A673 (cell line): ENCODE results near the gene TTC28. TPM values are rescaled to one million over a fixed set of nuclear protein-coding genes. Genes with fewer than 3 reads are reported as not detected.

ENCODE experiments used
- BruUV-seq: library from RNA; stranded (reverse); fragments of 400-500 nt; replicated peaks from 2 replicates; lab custom pipeline; 2021; lab: Mats Ljungman, UMichigan
- CTCF ChIA-PET: fragments of 300-600 bp; sonication (Branson Sonifier 250); formaldehyde crosslinking; loops from one replicate; lab custom pipeline; 2022; ENCODE audit warnings: antibody characterized with exemption; lab: Charles Lee
- POLR2A ChIA-PET: fragments of 300-600 bp; sonication (Branson Sonifier 250); formaldehyde crosslinking; loops from one replicate; lab custom pipeline; 2022; ENCODE audit warnings: antibody characterized with exemption; ENCODE audit not compliant: low non-redundant PET; lab: Charles Lee
- DNase-seq: peaks from one replicate; pipeline ENCODE4 v3.0.0-alpha.2; 2015; ENCODE audit warnings: low spot score
- H3K27ac ChIP-seq: fragments of 200-600 bp; sonication (generic); 2 replicates; pipeline ENCODE4 v1.5.1; 2016; ENCODE audit warnings: mixed run types, low read depth, mild to moderate bottlenecking, mixed read lengths, antibody characterized with exemption, low read length; ENCODE audit not compliant: poor library complexity, severe bottlenecking
- H3K27me3 ChIP-seq: fragments of 200-600 bp; sonication (generic); replicated peaks from 2 replicates; pipeline ENCODE4 v1.6.1; 2017; ENCODE audit warnings: mixed run types, low read depth, mild to moderate bottlenecking, mixed read lengths, antibody characterized with exemption, low read length; ENCODE audit not compliant: insufficient read depth, poor library complexity
- H3K36me3 ChIP-seq: fragments of 200-600 bp; sonication (generic); 2 replicates; pipeline ENCODE4 v1.6.1; 2016; ENCODE audit warnings: mixed run types, mild to moderate bottlenecking, mixed read lengths, antibody characterized with exemption, low read length; ENCODE audit not compliant: insufficient read depth, poor library complexity, severe bottlenecking
- H3K4me1 ChIP-seq: fragments of 200-600 bp; sonication (generic); 2 replicates; pipeline ENCODE4 v1.6.1; 2017; ENCODE audit warnings: mixed run types, mild to moderate bottlenecking, mixed read lengths, antibody characterized with exemption, low read length; ENCODE audit not compliant: insufficient read depth, poor library complexity, severe bottlenecking
- H3K4me3 ChIP-seq: fragments of 200-600 bp; sonication (generic); 2 replicates; pipeline ENCODE4 v1.5.1; 2016; ENCODE audit warnings: low read depth, mixed run types, mild to moderate bottlenecking, mixed read lengths, low read length; ENCODE audit not compliant: poor library complexity, severe bottlenecking
- H3K9me3 ChIP-seq: fragments of 200-600 bp; sonication (generic); 2 replicates; pipeline ENCODE4 v1.6.1; 2016; ENCODE audit warnings: mixed run types, low read depth, mild to moderate bottlenecking, mixed read lengths, antibody characterized with exemption, low read length; ENCODE audit not compliant: poor library complexity, severe bottlenecking
- CTCF ChIP-seq: fragments of 300-800, 200-600 bp; sonication (generic); conservative IDR thresholded peaks from 2 replicates; pipeline ENCODE4 v1.5.1; 2017; ENCODE audit warnings: low read depth, mild to moderate bottlenecking, antibody characterized with exemption, low read length, moderate library complexity, mixed read lengths
- EZH2 ChIP-seq: fragments of 200-600 bp; sonication (generic); IDR thresholded peaks from 2 replicates; pipeline ENCODE4 v1.6.1; 2017; ENCODE audit warnings: borderline replicate concordance, low read depth, mild to moderate bottlenecking, mixed read lengths, antibody characterized with exemption, low read length; ENCODE audit not compliant: poor library complexity, severe bottlenecking
- intact Hi-C: fragments of 100-400 bp; cut with micrococcal nuclease; formaldehyde crosslinking; loops from one replicate; pipeline ENCODE4 v1.10.0; 2022; ENCODE audit not compliant: unreplicated experiment
- total RNA-seq: library from RNA; stranded (reverse); gene quantifications from 2 replicates; pipeline ENCODE4 v1.2.3, GENCODE V29; 2021

TTC28 gene
- total RNA-seq, 1 experiment from 2014 or later, result 48.7 TPM

- DNase-seq, result no peak
- no peaks in the 10 kb centered on the region for H3K27me3 ChIP-seq
- peaks cover 38% of the 10 kb centered on the region for H3K4me1 ChIP-seq
- H3K27ac ChIP-seq, result no peak overlapping the region
- CTCF ChIA-PET, result no interaction called here
- POLR2A ChIA-PET, result interaction anchor here (0.7 kb wide), 1 partner anchor 18 kb away, joined by 3 read pairs; no protein-coding TSS in a partner anchor
- intact Hi-C loops, result no loop called here
- H3K4me3 ChIP-seq, result no peak overlapping the region
- H3K9me3 ChIP-seq, result no peaks in the 10 kb centered on the region
- no peaks in the 10 kb centered on the region for H3K36me3 ChIP-seq
- TF ChIP-seq EZH2 (no peak), CTCF (no peak)
- BruUV-seq, result no TSS peak
These were observed 494.5 kb downstream of the TTC28 start for GRCh38 chr22:28185130-28185529.

GRCh38 chr22:28183078-28183860 is 496.4 kb downstream of the TTC28 start:
- CTCF ChIA-PET, result no interaction called here
- Histone ChIP-seq H3K27ac (no peak overlapping the region), H3K9me3 (no peaks in the 10 kb centered on the region), H3K4me1 (peaks cover 38% of the 10 kb centered on the region), H3K36me3 (no peaks in the 10 kb centered on the region), H3K4me3 (no peak overlapping the region), H3K27me3 (no peaks in the 10 kb centered on the region)
- TF ChIP-seq CTCF (no peak), EZH2 (no peak)
- no TSS peak for BruUV-seq
- POLR2A ChIA-PET, result interaction anchor here (0.7 kb wide), 1 partner anchor 51 kb away, joined by 3 read pairs; no protein-coding TSS in a partner anchor
- peak; percentile 74 for DNase-seq
- intact Hi-C loops, result no loop called here

GRCh38 chr22:28180804-28181731 is 498.6 kb downstream of the TTC28 start:
- H3K36me3 ChIP-seq, result no peaks in the 10 kb centered on the region
- H3K4me3 ChIP-seq, result no peak overlapping the region
- no TSS peak for BruUV-seq
- no peak for TF ChIP-seq CTCF
- no peak for TF ChIP-seq EZH2
- intact Hi-C loops, result no loop called here
- CTCF ChIA-PET, result no interaction called here
- DNase-seq, result no peak
- H3K9me3 ChIP-seq, result no peaks in the 10 kb centered on the region
- H3K27ac ChIP-seq, result no peak overlapping the region
- H3K27me3 ChIP-seq, result no peaks in the 10 kb centered on the region
- POLR2A ChIA-PET, result no interaction called here
- H3K4me1 ChIP-seq, result peaks cover 38% of the 10 kb centered on the region
